B cell (primary cell): ENCODE data around the gene DLK2. TPM values are rescaled to one million over a fixed set of nuclear protein-coding genes. Genes with fewer than 3 reads are reported as not detected.

ENCODE experiments used
- ATAC-seq: fragments of 200-7000 bp; cut with Tn5 transposase; one replicate; pipeline ENCODE4 v1.10.0; 2021; ENCODE audit warnings: low read depth, mild to moderate bottlenecking, moderate number of reproducible peaks, moderate library complexity
- CTCF ChIA-PET: fragments of 350-600 bp; sonication (Branson Sonifier 250); formaldehyde crosslinking; loops from one replicate; lab custom pipeline; 2021; ENCODE audit warnings: antibody characterized with exemption, inconsistent platforms; lab: Charles Lee
- POLR2A ChIA-PET: fragments of 350-600 bp; sonication (Branson Sonifier 250); formaldehyde crosslinking; loops from one replicate; lab custom pipeline; 2021; ENCODE audit warnings: antibody characterized with exemption; lab: Charles Lee
- DNase-seq: peaks from one replicate; pipeline ENCODE4 v3.0.0; 2013
- H2AFZ ChIP-seq: 2 replicates; pipeline ENCODE4 v1.6.1; 2012; ENCODE audit warnings: mild to moderate bottlenecking, low read depth, low read length; ENCODE audit not compliant: insufficient read depth, poor library complexity, severe bottlenecking
- H3K27ac ChIP-seq, 2 donors: 1 replicate in 1 of 2; 2 replicates in 1 of 2; pipeline ENCODE4 v1.5.1; 2012 to 2013; ENCODE audit warnings: low read length in 2 of 2, mild to moderate bottlenecking in 2 of 2, moderate library complexity in 1 of 2
- H3K27me3 ChIP-seq, 4 experiments: fragments of 200-600 bp in 1 of 4; sonication (generic) in 1 of 4; replicated peaks in 1 of 4; 1 replicate in 2 of 4; 2 replicates in 2 of 4; pipeline versions ENCODE4 v1.6.1 to v1.7.0; 2013 to 2016; ENCODE audit warnings: low read length in 3 of 4, mild to moderate bottlenecking in 2 of 4, mixed read lengths in 1 of 4, moderate library complexity in 1 of 4; ENCODE audit not compliant: insufficient read depth in 4 of 4, control insufficient read depth in 3 of 4; ENCODE audit errors: control extremely low read depth in 1 of 4
- H3K36me3 ChIP-seq, 2 experiments: replicated peaks in 1 of 2; 1 replicate in 1 of 2; 2 replicates in 1 of 2; pipeline versions ENCODE4 v1.6.1 to v1.7.1; 2013; ENCODE audit warnings: low read length in 1 of 2; ENCODE audit not compliant: insufficient read depth in 2 of 2, control insufficient read depth in 1 of 2; ENCODE audit errors: control extremely low read depth in 1 of 2, extremely low read depth in 1 of 2
- H3K4me1 ChIP-seq, 2 donors: fragments of 200-600 bp in 1 of 2; sonication (generic) in 1 of 2; 1 replicate in 1 of 2; 2 replicates in 1 of 2; pipeline versions ENCODE4 v1.5.1 to v1.6.1; 2013 to 2017; ENCODE audit warnings: low read length in 2 of 2; ENCODE audit not compliant: control insufficient read depth in 2 of 2, insufficient read depth in 2 of 2
- H3K4me2 ChIP-seq: replicated peaks from 2 replicates; pipeline ENCODE3; 2012; ENCODE audit warnings: mild to moderate bottlenecking, low read depth, low read length; ENCODE audit not compliant: poor library complexity, severe bottlenecking
- H3K4me3 ChIP-seq, 5 experiments: fragments of 200-600 bp in 1 of 5; sonication (generic) in 1 of 5; 1 replicate in 3 of 5; 2 replicates in 2 of 5; pipeline versions ENCODE4 v1.5.1 to v1.7.0; 2011 to 2016; ENCODE audit warnings: low read length in 4 of 5, mild to moderate bottlenecking in 4 of 5, low read depth in 2 of 5, control low read depth in 1 of 5, moderate library complexity in 1 of 5; ENCODE audit not compliant: insufficient read depth in 1 of 5; ENCODE audit errors: control extremely low read depth in 1 of 5, extremely low read depth in 1 of 5
- H3K79me2 ChIP-seq: fragments of 200-600 bp; sonication (generic); one replicate; pipeline ENCODE4 v1.6.0; 2016; ENCODE audit warnings: low read length; ENCODE audit not compliant: control insufficient read depth, insufficient read depth
- H3K9ac ChIP-seq: fragments of 200-600 bp; sonication (generic); 2 replicates; pipeline ENCODE4 v1.6.1; 2017; ENCODE audit warnings: mild to moderate bottlenecking, low read length, moderate library complexity
- H3K9me3 ChIP-seq, 3 donors: one replicate each; pipeline versions ENCODE4 v1.6.1 to v1.7.1; 2013; ENCODE audit warnings: low read length in 2 of 3; ENCODE audit not compliant: control insufficient read depth in 2 of 3, insufficient read depth in 1 of 3; ENCODE audit errors: control extremely low read depth in 1 of 3
- H4K20me1 ChIP-seq: 2 replicates; pipeline ENCODE4 v1.6.0; 2012; ENCODE audit warnings: mild to moderate bottlenecking, low read length; ENCODE audit not compliant: insufficient read depth, control insufficient read depth, poor library complexity, severe bottlenecking
- H3K27ac Mint-ChIP-seq: one replicate; pipeline ENCODE4 v1.8.0; 2021; ENCODE audit warnings: mixed read lengths
- H3K27me3 Mint-ChIP-seq: one replicate; pipeline ENCODE4 v1.8.0; 2021; ENCODE audit warnings: mixed read lengths
- H3K4me1 Mint-ChIP-seq: one replicate; pipeline ENCODE4 v1.8.0; 2021; ENCODE audit warnings: mixed read lengths
- H3K4me3 Mint-ChIP-seq: one replicate; pipeline ENCODE4 v1.8.0; 2021; ENCODE audit warnings: mixed read lengths
- H3K9me3 Mint-ChIP-seq: one replicate; pipeline ENCODE4 v1.8.0; 2022; ENCODE audit warnings: mixed read lengths; ENCODE audit not compliant: insufficient read depth
- EZH2 ChIP-seq: IDR thresholded peaks from 2 replicates; pipeline ENCODE4 v1.6.1; 2012; ENCODE audit warnings: borderline replicate concordance, low read depth, mild to moderate bottlenecking, moderate library complexity, low read length; ENCODE audit not compliant: insufficient read depth, poor library complexity, severe bottlenecking
- WGBS: methylation state at CpG from one replicate; pipeline ENCODE4 v1.1.5; 2013; ENCODE audit warnings: missing lambda C conversion rate; ENCODE audit not compliant: insufficient coverage; 5-methylcytosine and 5-hydroxymethylcytosine counted together
- intact Hi-C: fragments of 100-400 bp; cut with micrococcal nuclease; formaldehyde crosslinking; loops from one replicate; pipeline ENCODE4 v1.10.0; 2022
- polyA plus RNA-seq: library from polyadenylated mRNA; depleted of rRNA; stranded (reverse); fragments of >200 nt; gene quantifications from 2 replicates; pipeline ENCODE4 v1.2.3, GENCODE V29; 2012
- total RNA-seq, 2 donors: library from RNA; stranded (reverse); fragments of 120-200 nt in 1 of 2; gene quantifications; 1 replicate in 1 of 2; 2 replicates in 1 of 2; pipeline versions ENCODE4 v1.2.3 to v1.2.4, GENCODE V29; 2013 to 2022
- TF ChIP-seq, protein P1 (sequence below): fragments of 200-600 bp; IDR thresholded peaks from one replicate; pipeline ENCODE4 v1.8.0; 2022; ENCODE audit warnings: antibody characterized with exemption, mild to moderate bottlenecking

The DLK2 gene
- total and polyA plus RNA-seq, 2 donors (not counting 1 experiment from before 2014, with no cell fraction given) = 0.34 TPM; not detected in 1

DNA sequence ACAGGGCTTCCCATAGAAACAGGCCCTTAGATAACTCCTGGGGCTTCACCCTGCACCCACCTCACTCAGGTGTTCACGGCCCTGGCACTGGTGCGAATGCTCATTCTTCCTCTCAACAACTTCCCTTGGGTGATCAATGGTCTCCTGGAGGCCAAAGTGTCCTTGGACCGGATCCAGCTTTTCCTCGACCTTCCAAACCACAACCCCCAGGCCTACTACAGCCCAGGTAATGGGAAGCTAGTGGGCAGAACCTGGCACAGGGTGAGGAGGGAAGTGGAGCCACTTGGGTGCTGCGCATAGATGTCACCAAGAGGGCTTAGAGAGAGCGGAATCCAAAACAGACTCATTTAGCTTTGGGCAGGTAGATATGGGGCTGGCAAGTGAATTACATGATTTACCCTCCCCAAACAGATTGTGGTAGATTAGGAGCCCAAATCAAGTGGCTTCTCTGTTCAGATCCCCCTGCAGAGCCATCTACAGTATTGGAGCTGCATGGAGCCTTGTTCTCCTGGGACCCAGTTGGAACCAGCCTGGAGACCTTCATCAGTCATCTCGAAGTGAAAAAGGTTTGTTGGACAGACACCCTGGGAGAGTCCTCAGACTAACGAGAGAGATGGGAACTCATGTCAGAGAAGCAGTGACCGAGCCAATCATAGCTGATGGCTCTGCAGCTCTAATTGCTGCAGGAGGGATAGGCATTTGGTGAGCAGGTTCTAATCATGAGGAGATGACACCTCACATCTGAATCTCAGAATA is 19.5 kb downstream of the DLK2 start:
- ChIA-PET CTCF (interaction anchor here (0.6 to 1.0 kb wide), 4 partner anchors 16 to 173 kb away, joined by 3 to 4 read pairs (median 4); no protein-coding TSS in a partner anchor), POLR2A (interaction anchor here (0.6 kb wide), 1 partner anchor 86 kb away, joined by 3 read pairs; no protein-coding TSS in a partner anchor)
- no peaks in the 10 kb centered on the region for H3K27me3 ChIP-seq
- 95% methylated on average over 5 of the region's 9 CpGs for WGBS
- Mint-ChIP-seq H3K4me1 (peaks cover 2% of the 10 kb centered on the region), H3K27ac (no peak overlapping the region), H3K9me3 (no peaks in the 10 kb centered on the region), H3K27me3 (no peaks in the 10 kb centered on the region), H3K4me3 (no peak overlapping the region)
- no peaks in the 10 kb centered on the region for H3K9me3 ChIP-seq
- no peak for DNase-seq
- TF ChIP-seq EZH2 = no peak
- TF ChIP-seq, protein P1, sequence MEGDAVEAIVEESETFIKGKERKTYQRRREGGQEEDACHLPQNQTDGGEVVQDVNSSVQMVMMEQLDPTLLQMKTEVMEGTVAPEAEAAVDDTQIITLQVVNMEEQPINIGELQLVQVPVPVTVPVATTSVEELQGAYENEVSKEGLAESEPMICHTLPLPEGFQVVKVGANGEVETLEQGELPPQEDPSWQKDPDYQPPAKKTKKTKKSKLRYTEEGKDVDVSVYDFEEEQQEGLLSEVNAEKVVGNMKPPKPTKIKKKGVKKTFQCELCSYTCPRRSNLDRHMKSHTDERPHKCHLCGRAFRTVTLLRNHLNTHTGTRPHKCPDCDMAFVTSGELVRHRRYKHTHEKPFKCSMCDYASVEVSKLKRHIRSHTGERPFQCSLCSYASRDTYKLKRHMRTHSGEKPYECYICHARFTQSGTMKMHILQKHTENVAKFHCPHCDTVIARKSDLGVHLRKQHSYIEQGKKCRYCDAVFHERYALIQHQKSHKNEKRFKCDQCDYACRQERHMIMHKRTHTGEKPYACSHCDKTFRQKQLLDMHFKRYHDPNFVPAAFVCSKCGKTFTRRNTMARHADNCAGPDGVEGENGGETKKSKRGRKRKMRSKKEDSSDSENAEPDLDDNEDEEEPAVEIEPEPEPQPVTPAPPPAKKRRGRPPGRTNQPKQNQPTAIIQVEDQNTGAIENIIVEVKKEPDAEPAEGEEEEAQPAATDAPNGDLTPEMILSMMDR = no peak
- peaks cover 0 to 41% of the 10 kb centered on the region in 2 experiments for H3K36me3 ChIP-seq
- no peaks in the 10 kb centered on the region for H3K4me1 ChIP-seq
- H4K20me1 ChIP-seq = peaks cover 17% of the 10 kb centered on the region
- intact Hi-C loops = no loop called here
- no peak for ATAC-seq
- no peak overlapping the region for H3K27ac ChIP-seq
- H3K9ac ChIP-seq = no peak overlapping the region
- no peak overlapping the region for H3K4me2 ChIP-seq
- H3K4me3 ChIP-seq = no peak overlapping the region
- peaks cover 25% of the 10 kb centered on the region for H3K79me2 ChIP-seq
- no peak overlapping the region for H2AFZ ChIP-seq

DNA sequence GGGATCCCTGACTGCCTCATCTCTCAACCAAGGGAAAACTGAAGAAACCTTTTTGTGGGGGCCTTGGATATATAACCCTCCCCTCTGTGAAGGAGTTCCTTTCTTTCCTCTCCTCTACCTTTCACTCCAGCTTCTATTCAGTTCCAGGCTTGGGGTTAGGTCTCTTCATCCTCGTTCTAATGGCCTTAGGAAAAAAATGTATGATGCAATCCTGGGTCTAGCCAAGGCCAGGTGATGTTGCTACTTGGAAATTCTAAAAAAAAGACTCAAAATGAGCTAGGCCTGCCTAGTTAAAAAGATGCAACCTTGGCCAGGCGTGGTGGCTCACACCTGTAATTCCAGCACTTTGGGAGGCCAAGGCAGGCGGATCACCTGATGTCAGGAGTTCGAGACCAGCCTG is 20.4 kb downstream of the DLK2 start:
- Mint-ChIP-seq H3K27ac (no peak overlapping the region), H3K4me3 (no peak overlapping the region), H3K4me1 (peaks cover 2% of the 10 kb centered on the region), H3K9me3 (no peaks in the 10 kb centered on the region), H3K27me3 (no peaks in the 10 kb centered on the region)
- Histone ChIP-seq H2AFZ (no peak overlapping the region), H3K4me2 (no peak overlapping the region), H3K27me3 (no peaks in the 10 kb centered on the region), H3K27ac (no peak overlapping the region), H3K79me2 (peaks cover 34% of the 10 kb centered on the region), H4K20me1 (peaks cover 17% of the 10 kb centered on the region), H3K4me1 (no peaks in the 10 kb centered on the region), H3K36me3 (peaks cover 0 to 37% of the 10 kb centered on the region in 2 experiments), H3K9ac (no peak overlapping the region), H3K9me3 (no peaks in the 10 kb centered on the region), H3K4me3 (no peak overlapping the region)
- intact Hi-C loops = no loop called here
- ATAC-seq (no peak), DNase-seq (no peak)
- TF ChIP-seq, protein P1 = no peak
- TF ChIP-seq EZH2 = no peak
- ChIA-PET POLR2A (no interaction called here), CTCF (interaction anchor here (0.9 kb wide), 2 partner anchors 15 to 172 kb away, joined by 3 to 4 read pairs; no protein-coding TSS in a partner anchor)
- 93% methylated on average over 4 of the region's 4 CpGs for WGBS
